ENCODE data around the gene NLRP3.

- TF ChIP-seq, protein P1, sequence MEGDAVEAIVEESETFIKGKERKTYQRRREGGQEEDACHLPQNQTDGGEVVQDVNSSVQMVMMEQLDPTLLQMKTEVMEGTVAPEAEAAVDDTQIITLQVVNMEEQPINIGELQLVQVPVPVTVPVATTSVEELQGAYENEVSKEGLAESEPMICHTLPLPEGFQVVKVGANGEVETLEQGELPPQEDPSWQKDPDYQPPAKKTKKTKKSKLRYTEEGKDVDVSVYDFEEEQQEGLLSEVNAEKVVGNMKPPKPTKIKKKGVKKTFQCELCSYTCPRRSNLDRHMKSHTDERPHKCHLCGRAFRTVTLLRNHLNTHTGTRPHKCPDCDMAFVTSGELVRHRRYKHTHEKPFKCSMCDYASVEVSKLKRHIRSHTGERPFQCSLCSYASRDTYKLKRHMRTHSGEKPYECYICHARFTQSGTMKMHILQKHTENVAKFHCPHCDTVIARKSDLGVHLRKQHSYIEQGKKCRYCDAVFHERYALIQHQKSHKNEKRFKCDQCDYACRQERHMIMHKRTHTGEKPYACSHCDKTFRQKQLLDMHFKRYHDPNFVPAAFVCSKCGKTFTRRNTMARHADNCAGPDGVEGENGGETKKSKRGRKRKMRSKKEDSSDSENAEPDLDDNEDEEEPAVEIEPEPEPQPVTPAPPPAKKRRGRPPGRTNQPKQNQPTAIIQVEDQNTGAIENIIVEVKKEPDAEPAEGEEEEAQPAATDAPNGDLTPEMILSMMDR (IDR thresholded peaks at IDR 0.05), result no peak
- TF ChIP-seq EP300 (IDR thresholded peaks at IDR 0.05; ENCODE audit: low read depth) (no peak), POLR2A (IDR thresholded peaks at IDR 0.05) (no peak), POLR2AphosphoS5 (IDR thresholded peaks at IDR 0.05) (no peak)
Observed at GRCh38 chr1:247409869-247410544, 6.0 kb upstream of the NLRP3 start.
